RPMI8226 (cell line): ENCODE measurements around the gene SLX4.

Experiments
- DNase-seq: peaks from one replicate; pipeline ENCODE4 v3.0.0-alpha.2; 2015

SLX4 gene

DNA sequence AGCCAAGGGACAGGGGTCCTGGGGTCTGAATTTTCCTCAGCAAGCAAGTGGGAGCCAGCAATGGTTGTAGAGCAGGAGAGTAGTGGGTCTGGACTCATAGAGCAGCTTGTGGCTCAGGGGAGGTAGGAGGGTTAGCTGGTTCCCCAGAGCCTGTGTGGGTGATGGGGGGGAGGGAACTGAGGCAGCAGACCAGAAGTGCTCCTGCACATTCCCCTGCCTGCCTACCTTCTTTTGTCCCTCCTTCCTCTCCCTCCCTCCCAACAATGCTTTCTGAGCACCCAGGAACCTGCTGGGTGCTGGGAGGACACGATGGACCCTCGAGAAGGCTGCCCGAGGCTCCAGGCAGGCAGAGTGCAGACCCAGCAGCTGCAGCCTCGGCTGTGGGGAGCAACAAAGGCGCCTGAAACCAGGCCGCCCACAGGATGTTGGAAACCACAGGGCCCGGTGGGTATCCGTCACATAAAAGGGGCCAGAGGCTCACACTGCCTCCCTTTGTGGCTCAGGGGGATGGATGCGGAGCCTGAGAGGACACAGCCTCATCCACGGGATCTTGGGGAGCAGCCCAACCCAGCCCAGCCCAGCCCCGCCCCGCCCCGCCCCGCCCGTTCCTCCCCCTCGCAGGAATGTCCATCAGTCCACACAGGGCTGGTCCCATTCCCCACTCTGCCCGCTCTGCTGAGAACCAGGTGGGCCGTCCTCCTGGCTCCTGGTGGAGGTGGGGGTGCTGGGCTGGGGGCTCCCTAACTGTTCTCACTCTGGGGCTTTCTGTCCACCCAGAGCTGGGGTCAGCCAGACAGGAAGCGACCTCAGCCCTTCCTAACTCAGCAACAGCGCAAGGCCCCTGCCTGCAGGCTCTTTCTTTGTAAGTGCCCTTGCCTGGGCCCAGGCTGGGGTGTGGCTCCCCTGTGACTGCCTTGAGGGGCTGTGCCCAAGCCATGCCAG, 32.5 kb downstream of the SLX4 start:
- peak; percentile 29 for DNase-seq

DNA sequence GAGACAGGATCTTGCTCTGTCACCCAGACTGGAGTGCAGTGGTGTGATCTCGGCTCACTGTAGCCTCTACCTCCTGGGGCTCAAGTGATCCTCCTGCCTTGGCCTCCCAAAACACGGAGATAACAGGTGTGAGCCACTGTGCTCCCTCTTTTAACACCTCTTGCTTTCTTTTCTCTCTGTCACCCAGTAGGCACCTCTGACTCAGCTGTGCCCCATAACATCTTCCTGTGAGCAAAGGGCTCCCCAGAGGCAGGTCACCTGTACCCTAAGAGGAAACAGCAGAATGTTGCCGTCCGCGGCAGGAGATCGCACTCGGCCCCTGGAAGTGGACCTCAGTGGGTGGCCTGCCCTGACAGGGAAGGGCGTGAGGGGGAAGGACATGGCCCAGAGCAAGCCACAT, 33.3 kb downstream of the SLX4 start:
- no peak for DNase-seq

DNA sequence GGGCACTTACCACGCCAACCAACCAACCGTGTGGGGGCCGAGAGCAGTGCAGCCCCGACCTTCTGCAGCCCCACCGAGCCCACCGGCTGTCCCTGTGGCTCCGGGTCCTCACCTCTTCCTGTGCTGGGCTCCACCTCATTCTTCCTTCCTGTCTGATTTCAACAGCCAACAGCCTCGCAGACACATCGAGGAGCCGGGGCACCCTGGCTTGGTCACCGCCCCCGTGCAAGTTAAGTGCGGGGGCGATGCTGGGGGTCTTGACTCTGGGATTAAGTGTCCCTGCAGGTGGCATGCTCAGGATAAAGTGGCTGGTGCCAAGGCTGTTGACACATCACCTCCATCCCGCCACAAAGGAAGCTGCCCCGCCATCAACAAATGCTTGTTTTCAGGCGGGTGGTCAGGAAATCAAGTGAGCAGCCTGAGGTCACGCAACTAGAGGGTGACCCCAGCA, 34.1 kb downstream of the SLX4 start, which contains the start of gene NLRC3:
Gene NLRC3 (minus strand): TSS at position 102 of the 451 bp plus-strand sequence. CDS start 12,367 bp downstream, outside the sequence.
- no peak for DNase-seq

DNA sequence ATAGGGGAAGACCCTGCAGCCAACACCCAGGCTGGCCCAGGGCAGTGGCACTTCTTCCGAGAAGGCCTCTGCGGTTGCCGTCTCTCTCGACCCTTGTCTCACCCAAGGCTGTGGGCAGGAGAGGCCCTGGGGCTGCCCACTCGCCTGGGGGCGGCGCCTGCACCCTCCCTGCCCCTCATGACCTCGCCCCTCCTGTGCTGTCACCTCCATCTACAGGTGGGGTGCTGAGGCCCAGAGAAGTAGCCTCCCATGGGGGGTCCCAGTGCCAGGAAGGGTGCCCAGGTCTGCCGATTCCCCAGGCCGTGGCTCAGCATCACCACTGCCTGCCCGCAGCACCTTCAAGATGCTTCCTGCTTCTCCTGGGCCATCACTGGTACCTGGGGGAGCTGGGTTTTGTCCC, 35.2 kb downstream of the SLX4 start:
- DNase-seq: no peak

DNA sequence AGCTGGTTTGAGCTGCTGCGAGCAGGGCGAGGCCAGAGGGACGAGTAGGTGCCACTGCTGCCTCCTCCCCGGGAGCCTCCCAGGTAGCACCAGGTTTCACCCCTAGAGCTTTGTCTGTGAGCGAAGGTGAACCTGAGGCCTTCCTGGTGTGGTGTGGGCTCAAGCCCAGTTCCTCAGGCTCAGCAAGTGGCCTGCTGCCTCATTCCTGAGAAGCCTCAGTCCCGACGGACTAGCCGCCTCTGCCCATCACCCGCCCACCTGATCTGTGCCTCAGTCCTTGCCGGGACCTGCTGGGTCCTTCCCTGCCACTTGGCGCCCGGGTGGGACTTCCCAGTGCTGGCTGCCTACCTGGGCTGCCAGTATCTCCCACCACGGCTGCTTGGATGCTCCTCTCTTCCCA, 35.9 kb downstream of the SLX4 start:
- no peak for DNase-seq

DNA sequence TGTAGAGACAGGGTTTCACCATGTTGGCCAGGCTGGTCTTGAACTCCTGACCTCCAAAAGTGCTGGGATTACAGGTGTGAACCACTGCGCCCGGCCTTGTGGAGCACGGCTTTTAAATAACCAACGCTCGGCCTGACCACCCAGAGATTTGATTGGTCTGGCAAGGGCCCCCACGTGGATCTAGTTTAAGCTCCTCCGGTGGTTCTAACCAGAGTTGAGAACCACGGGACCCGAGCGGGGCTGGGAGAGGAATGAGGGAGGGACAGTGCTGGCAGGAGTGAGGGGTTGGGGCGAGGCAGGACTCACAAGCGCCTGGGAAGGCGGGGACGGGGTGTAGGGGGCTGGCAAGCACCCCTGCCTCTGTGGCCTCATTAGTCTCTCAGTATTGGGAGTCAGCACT, 37.2 kb downstream of the SLX4 start:
- no peak for DNase-seq

DNA sequence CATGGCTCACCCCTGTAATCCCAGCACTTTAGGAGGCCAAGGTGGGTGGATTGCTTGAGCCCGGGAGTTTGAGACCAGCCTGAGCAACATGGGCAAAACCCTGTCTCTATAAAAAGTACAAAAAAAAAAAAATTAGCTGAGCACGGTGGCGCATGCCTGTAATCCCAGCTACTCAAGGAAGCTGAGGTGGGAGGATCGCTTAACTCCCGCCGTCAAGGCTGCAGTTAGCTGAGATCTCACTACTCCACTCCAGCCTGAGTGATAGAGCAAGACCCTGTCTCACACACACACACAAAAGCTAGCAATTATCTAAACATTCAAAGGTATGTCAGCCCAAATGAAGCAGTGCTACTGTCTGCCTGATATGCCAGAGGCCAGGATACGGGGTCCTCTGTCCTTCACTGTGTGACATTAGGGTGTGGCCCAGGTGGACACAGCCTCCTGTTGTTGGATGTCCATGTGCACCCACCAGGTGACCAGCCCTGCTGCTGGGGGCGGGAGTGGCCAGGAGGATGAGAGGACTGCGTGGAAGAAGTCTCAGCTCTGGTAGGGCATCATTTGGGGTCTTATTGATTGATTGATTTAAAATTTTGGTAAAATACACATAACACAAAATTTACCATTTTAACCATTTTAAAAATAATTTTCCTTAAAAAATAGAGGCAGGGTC, 38.1 kb downstream of the SLX4 start:
- no peak for DNase-seq

DNA sequence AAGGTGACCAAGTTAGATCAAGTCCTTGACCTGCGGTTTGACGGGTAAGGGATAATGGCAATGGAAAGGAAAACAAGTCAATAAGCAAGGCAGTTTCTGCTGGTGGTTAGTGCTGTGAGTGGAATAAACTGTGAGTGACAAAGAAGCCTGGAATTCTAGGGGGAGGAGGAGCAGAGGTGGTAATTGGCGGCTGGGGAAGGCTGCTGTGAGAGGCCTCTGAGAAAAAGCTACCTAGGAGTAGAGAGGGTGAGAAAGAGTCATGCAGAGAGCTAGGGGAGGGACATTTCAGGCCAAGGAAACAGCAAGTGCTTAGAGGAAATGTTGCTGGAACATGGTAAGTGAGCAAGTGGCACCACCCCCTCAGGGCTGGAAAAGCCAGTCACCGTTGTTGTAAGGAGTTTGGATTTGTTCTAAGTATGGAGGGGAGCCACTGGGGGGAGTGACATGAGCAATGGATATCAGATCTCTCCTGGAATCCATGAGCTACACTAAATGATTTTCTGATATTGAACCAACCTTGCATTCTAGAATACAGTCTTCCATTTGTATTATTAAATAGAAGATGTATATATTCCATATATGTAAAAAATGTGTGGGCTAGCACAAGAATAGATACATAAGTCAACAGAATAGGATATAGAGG, 40.9 kb downstream of the SLX4 start:
- DNase-seq: no peak

DNA sequence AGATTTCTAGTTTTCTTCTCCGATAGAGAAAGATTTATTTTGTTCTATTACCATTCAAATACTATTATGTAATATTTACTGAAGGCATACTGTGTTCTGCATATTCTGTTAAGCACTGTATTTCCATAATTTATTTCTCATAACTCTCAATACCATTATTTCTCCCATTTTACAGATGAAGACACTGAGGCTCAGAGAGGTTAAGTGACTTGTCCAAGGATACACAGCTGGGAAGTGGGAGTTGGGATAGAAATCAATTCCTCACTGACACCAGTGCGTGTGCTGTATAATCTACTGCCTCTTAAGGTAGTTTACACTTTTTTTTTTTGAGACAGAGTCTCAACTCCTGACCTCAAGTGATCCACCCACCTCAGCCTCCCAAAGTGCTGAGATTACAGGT, 41.6 kb downstream of the SLX4 start:
- no peak for DNase-seq

DNA sequence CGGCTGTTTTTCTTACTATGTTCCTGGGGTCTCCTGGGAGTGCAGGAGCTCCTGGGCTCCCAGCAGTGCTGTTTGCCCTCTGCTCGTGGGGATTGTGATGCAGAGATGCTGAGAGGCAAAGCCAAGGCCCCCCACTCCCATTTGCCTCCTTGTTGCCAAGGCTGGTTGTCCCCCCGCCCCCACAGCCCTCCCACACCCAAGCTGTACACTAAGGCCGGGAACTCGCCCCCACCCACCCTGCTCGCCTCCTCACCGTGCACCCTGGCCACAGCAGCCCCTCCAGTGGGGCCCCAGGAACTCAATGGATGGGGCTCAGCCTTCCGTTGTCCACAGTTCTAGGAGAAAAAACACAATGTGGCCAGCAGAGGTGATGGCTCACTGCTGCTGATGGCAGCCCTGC, 44.4 kb downstream of the SLX4 start:
- no peak for DNase-seq

DNA sequence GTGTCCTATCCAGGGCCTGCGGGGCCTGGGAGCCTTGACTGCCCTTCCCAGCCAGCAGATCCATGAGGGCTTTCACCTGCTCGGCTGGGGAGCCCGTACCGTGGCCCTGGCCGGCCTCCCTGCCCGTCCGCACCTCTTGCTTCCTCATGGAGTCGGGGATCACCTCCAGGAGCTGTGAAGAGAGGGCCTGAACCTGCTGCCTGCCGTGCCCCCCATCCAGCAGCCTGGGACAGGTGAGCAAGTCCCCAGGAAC, 46.6 kb downstream of the SLX4 start:
- no peak for DNase-seq

DNA sequence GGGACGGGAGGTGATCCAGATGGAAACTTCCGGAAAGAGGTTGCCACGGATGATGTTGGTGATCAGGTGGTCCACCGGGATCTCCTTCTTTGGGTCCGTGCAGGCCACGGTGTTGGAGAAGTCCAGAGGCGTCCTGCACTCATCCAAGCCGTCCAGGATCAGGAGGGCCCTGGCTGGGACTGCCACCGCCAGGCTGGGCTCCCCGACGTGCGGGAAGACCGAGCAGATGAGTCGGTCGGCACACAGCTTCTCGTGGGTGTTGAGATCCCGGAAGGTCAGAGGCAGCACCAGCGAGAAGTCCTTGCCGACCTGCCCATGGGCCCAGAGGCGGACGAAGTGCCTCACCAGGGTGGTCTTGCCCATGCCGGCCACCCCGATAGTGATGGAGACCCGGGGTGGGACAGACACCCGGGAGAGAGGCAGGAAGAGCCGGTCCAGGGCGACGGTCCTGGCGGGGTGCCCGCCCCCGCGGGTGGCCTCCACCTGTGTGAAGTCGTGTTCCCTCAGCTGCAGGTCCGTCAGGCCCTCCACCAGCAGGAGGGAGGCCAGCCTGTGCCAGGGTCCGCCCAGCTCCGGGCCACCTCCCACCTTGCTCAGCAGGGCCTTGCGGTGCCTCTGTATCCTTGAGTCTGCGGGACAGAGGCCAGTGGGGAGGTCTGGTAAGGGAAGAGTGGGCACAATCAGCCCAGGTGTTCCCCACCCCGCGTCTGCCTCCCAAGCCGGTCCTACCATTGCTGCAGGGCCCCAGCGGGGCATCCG, 47.1 kb downstream of the SLX4 start:
- no peak for DNase-seq

DNA sequence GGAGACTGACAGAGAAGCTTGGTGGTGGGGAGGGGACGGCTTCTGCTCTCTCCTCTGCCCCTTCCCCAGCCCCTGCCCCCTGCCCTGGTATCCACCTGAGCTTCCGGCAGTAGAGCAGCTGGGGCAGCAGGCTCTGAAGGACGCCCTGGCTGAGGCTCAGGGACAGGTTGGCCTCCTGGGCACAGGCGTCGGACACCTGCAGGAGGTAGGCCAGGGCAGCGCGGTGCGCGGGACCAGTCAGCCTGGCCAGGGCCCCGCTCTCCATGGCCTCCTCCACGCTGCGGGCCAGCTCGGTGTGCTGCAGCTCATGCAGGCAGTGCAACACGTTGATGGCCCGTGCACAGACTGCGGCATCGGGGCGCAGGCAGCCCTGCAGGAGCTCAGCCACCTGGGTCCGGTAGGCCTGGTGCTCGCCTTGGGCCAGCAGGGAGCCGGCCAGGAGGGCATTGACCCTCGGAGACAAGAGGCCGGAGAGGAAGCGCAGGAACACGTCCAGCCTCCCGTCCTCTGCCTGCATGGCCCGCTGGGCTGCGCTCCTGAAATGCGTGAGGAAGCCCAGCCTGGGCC, 48.4 kb downstream of the SLX4 start:
- DNase-seq: no peak

DNA sequence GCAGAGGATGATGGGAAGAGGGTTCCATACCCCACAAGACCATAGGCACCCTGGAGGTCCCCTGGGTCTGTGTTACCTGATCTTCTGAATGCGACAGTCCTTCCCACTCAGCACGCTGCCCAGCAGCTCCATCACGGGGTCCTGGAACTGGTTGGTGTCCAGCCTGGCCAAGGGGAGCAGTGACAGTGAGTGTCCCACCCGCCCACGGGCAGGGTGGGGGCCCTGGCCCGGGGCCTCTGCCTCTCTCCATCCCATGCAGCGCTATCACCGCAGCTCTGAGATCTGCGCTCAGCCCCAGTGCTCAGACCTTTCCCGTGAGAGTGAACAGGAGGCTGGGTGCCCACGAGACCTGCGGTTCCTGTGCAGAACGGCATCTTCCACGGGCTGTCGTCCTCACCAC, 49.8 kb downstream of the SLX4 start:
- DNase-seq: no peak

DNA sequence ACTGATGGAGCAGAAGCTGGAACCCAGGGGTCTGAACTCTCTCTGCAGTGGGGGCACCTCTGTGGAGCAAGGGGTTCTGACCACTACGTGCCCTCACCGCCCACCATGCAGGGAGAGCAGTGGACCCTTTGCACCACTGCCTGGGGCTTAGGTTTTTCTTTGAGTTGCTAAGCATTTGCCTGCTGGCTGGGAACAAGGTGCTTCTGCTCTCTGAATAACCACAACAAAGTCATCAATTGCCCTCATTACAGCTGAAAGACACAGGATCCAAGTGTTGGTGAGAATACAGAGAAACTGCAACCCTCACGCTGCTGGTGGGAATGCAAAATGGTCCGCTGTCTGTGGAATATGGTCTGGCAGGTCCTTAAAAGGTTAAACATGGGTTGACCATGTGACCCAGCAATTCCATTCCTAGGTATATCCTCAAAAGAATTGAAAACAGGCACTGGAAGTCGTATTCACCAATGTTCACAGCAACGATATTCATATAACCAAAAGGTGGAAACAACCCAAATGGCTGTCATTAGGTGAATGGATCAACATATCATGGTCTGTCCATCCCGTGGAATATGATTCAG, 57.0 kb downstream of the SLX4 start:
- DNase-seq: no peak

DNA sequence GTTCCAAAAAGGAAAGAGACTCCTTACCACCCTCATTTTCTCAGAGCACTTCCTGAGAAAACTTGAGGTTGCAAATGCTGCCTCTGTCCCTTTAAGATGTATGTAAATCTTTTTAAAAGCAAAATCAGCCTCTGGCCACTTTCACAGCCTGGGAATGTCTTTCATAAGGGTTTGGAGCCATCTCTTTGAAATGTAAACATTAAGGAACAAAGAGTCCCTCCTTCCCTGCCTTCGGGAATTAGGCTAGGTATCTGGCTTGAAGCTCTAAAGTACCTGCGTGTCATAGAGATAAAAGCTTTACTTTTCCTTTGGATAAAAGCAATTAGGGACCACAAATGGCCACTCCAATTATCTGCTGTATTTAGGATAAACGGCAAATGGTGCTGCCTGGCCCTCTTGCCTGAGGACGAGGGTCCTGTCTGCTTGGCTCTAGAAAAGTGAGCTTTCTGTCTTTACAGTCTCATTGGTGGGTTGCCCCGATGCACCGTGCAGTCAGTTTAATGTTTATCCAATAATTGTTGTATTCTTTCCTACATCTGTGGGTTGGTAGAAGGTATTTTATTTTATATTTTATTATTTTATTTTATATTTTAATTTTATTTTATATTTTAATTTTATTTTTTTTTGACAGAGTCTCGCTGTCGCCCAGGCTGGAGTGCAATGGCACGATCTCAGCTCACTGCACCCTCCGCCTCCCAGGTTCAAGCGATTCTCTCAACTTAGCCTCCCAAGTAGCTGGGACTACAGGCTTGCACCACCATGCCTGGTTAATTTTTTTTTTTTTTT, 58.1 kb downstream of the SLX4 start:
- DNase-seq: no peak

DNA sequence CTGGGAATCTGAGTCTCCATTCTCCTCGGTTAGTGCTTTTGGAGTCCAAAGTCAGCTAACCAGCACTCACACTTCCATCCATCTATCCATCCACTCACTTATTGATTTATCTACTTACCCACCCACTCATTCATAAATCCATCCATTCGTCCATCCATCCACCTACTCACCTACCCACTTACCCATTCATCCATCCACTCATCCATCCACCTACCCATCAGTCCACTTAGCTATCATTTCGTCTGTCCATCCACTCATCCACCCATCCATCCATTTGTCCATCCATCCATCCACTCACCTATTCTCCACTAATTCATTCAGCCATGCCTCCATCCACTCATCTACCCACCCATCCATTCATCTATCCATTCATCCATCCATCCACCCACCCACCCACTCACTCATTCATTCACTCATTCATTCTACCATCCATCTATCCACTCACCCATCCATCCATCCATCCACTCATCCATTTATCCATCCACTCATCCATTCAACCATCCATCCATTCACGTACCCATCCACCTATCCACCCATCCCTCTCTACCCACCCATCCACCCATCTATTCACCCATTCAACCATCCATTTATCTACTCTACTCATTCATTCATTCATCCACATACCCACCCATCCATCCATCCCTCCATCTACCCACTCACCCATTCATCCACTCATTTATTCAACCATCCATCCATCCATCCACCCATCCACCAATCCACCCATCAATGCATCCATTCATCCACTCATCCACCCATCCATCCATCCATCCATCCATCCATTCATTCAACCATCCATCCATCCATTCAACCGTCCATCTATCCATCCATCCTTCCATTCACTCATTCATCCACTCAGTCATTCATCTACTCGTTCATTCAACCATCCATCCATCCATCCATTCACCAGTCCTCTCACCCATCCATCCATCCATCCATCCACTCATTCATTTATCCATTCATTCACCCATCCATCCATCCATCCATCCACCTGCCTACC, 60.3 kb downstream of the SLX4 start:
- no peak for DNase-seq

DNA sequence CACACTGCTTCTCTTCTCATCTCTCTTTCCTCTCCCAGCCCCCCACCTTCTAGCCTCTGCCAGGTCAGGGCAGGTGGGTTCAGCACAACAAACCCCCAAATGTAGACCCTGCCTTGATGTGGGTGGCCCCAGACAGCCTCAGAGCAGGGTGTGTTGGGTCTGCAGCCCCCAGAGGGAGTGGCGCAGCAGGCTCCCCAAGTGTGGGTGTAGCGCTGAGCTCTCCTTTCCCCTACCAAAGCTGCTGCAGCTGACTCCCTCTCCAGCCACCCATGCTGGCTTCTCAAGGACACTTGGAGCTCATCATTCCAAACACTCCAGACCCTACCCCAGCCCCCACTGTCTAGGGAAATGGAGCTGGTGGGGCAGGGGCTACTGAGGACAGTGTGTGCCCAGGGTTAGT, 61.5 kb downstream of the SLX4 start:
- DNase-seq: no peak

DNA sequence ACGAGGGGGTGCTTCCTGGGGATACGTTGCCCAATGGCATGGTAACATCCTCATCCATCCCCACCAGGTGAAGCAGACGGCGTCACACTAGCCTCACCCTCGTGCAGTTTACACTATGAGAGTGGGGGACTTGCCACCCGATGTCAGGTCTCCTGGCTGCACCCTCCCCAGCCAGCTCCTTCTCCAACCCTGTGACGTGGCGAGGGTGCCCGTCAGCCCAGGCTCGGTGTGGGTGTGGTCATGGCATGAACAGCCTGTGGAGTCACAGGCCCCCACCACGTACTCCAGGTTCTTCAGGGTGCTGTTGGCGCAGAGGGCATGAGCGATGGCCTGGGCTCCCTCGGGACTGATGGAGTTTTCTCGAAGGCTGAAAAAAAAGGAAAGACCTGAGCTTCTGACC, 62.5 kb downstream of the SLX4 start:
- no peak for DNase-seq

DNA sequence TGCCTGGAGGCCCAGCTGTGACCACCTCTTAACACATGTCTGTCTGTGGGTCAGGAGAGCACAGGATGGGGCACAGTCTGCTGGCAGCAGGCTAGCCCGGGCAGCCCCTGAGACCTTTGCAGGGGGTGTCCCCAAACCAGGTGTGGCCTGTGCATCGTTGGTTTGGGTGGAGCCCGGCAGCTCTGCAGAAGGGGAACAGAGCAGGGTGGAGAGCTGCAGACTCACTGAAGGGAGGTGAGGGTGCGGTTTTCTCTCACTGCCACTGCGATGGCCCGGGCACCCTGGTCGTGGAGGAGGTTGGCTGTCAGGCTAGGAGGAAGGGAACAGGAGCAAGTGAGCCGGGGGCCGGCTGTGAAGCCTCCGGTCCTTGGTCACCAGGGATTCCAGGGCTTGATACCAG, 63.0 kb downstream of the SLX4 start:
- DNase-seq: no peak
